Liver (tissue), 9 donors: ENCODE results near the gene SNX9. TPM values are rescaled to one million over a fixed set of nuclear protein-coding genes. Genes with fewer than 3 reads are reported as not detected.

ENCODE experiments used
- DNase-seq: peaks from one replicate; pipeline ENCODE4 v3.0.0-alpha.2; 2017; ENCODE audit warnings: low spot score
- H3K27ac ChIP-seq, 2 donors: one replicate each; pipeline ENCODE4 v1.7.0; 2013; ENCODE audit warnings: inconsistent platforms in 2 of 2, low read length in 2 of 2, control low read depth in 1 of 2, low read depth in 1 of 2, mild to moderate bottlenecking in 1 of 2
- H3K27me3 ChIP-seq, 4 donors: one replicate each; pipeline versions ENCODE4 v1.6.1 to v1.7.0; 2013; ENCODE audit warnings: low read length in 3 of 4, inconsistent platforms in 1 of 4, mild to moderate bottlenecking in 1 of 4, moderate library complexity in 1 of 4; ENCODE audit not compliant: control insufficient read depth in 4 of 4, insufficient read depth in 4 of 4
- H3K36me3 ChIP-seq, 4 donors: one replicate each; pipeline versions ENCODE4 v1.6.1 to v1.7.0; 2013; ENCODE audit warnings: low read length in 3 of 4, mild to moderate bottlenecking in 3 of 4, low read depth in 1 of 4, moderate library complexity in 1 of 4; ENCODE audit not compliant: control insufficient read depth in 4 of 4, insufficient read depth in 3 of 4
- H3K4me1 ChIP-seq, 4 donors: one replicate each; pipeline versions ENCODE4 v1.6.1 to v1.7.0; 2013; ENCODE audit warnings: low read length in 3 of 4, mild to moderate bottlenecking in 3 of 4, moderate library complexity in 1 of 4; ENCODE audit not compliant: control insufficient read depth in 4 of 4, insufficient read depth in 4 of 4
- H3K4me3 ChIP-seq, 3 donors: one replicate each; pipeline versions ENCODE4 v1.6.1 to v1.7.0; 2013; ENCODE audit warnings: low read length in 3 of 3, control low read depth in 1 of 3, low read depth in 1 of 3, mild to moderate bottlenecking in 1 of 3
- H3K9ac ChIP-seq, 2 donors: one replicate each; pipeline ENCODE4 v1.7.0; 2013; ENCODE audit warnings: low read length in 2 of 2, mild to moderate bottlenecking in 2 of 2, moderate library complexity in 2 of 2, control low read depth in 1 of 2, low read depth in 1 of 2
- H3K9me3 ChIP-seq, 4 donors: one replicate each; pipeline versions ENCODE4 v1.6.1 to v1.7.0; 2013; ENCODE audit warnings: low read length in 3 of 4; ENCODE audit not compliant: control insufficient read depth in 4 of 4
- ATF3 ChIP-seq: IDR thresholded peaks from 2 replicates; pipeline ENCODE4 v1.6.1; 2016; ENCODE audit warnings: antibody characterized with exemption
- EGR1 ChIP-seq, 2 donors: IDR thresholded peaks; 2 replicates each; pipeline ENCODE4 v1.6.1; 2016 to 2018; ENCODE audit warnings: antibody characterized with exemption in 2 of 2, low read depth in 2 of 2
- FOXA1 ChIP-seq: IDR thresholded peaks from 2 replicates; pipeline ENCODE4 v1.6.1; 2016; ENCODE audit warnings: antibody characterized with exemption
- FOXA2 ChIP-seq: IDR thresholded peaks from 2 replicates; pipeline ENCODE4 v1.6.1; 2016; ENCODE audit warnings: antibody characterized with exemption
- GABPA ChIP-seq, 2 donors: IDR thresholded peaks in 1 of 2; conservative IDR thresholded peaks in 1 of 2; 2 replicates each; pipeline ENCODE4 v1.6.1; 2016; ENCODE audit warnings: antibody characterized with exemption in 2 of 2, mild to moderate bottlenecking in 1 of 2, moderate library complexity in 1 of 2
- HNF4A ChIP-seq, 2 donors: conservative IDR thresholded peaks; 2 replicates each; pipeline ENCODE4 v1.6.1; 2016; ENCODE audit warnings: antibody characterized with exemption in 2 of 2, mild to moderate bottlenecking in 2 of 2
- HNF4G ChIP-seq: IDR thresholded peaks from 2 replicates; pipeline ENCODE4 v1.6.1; 2016; ENCODE audit warnings: antibody characterized with exemption
- JUND ChIP-seq, 2 donors: IDR thresholded peaks; 2 replicates each; pipeline ENCODE4 v1.6.1; 2016; ENCODE audit warnings: antibody characterized with exemption in 2 of 2
- NR2F2 ChIP-seq: IDR thresholded peaks from 2 replicates; pipeline ENCODE4 v1.6.1; 2016; ENCODE audit warnings: antibody characterized with exemption
- RAD21 ChIP-seq, 2 donors: IDR thresholded peaks; 2 replicates each; pipeline ENCODE4 v1.6.1; 2016; ENCODE audit warnings: antibody characterized with exemption in 2 of 2, mild to moderate bottlenecking in 2 of 2
- RXRA ChIP-seq, 2 donors: IDR thresholded peaks; 2 replicates each; pipeline ENCODE4 v1.6.1; 2017 to 2018; ENCODE audit warnings: antibody characterized with exemption in 2 of 2, mild to moderate bottlenecking in 1 of 2
- SP1 ChIP-seq: IDR thresholded peaks from 2 replicates; pipeline ENCODE4 v1.6.1; 2018; ENCODE audit warnings: antibody characterized with exemption, mild to moderate bottlenecking
- TAF1 ChIP-seq: conservative IDR thresholded peaks from 2 replicates; pipeline ENCODE4 v1.6.1; 2016; ENCODE audit warnings: antibody characterized with exemption, mild to moderate bottlenecking
- YY1 ChIP-seq: IDR thresholded peaks from 2 replicates; pipeline ENCODE4 v1.6.1; 2016; ENCODE audit warnings: antibody characterized with exemption, mild to moderate bottlenecking
- WGBS: extraction: QIAGEN DNeasy Blood & Tissue Kit; methylation state at CpG from one replicate; pipeline ENCODE4 v1.1.7; 2013; 5-methylcytosine and 5-hydroxymethylcytosine counted together
- polyA plus RNA-seq, 2 donors: library from polyadenylated mRNA; stranded (reverse) in 1 of 2; unstranded in 1 of 2; fragments of 200-250 nt in 1 of 2; fragments of >200 nt in 1 of 2; fragmentation: Nextera tagmentation in 1 of 2; extraction: Ambion mirVana in 1 of 2; gene quantifications; one replicate each; pipeline versions ENCODE4 v1.2.1 to v1.2.3, GENCODE V29; 2013 to 2015
- total RNA-seq, 2 donors: library from RNA; depleted of rRNA; stranded (reverse); fragments of >200 nt; gene quantifications; one replicate each; pipeline ENCODE4 v1.2.3, GENCODE V29; 2014
- TF ChIP-seq, protein P1 (sequence below): IDR thresholded peaks from 2 replicates; pipeline ENCODE4 v1.6.1; 2016; ENCODE audit warnings: antibody characterized with exemption, mild to moderate bottlenecking
- TF ChIP-seq, protein P2 (sequence below): IDR thresholded peaks from 2 replicates; pipeline ENCODE4 v1.6.1; 2016; ENCODE audit warnings: antibody characterized with exemption
- TF ChIP-seq, protein P3 (sequence below): IDR thresholded peaks from 2 replicates; pipeline ENCODE4 v1.6.1; 2016; ENCODE audit warnings: antibody characterized with exemption
- TF ChIP-seq, protein P4 (sequence below): fragments of 150-350 bp; IDR thresholded peaks from 2 replicates; pipeline ENCODE4 v1.5.1; 2017; ENCODE audit warnings: improper control_type of control experiment, low read depth, low read length; ENCODE audit not compliant: missing input control
- donor health status: healthy.
- donor health status: healthy.
- donor health status: healthy.
- donor health status: healthy.
- donor health status: healthy.

The SNX9 gene
- total and polyA plus RNA-seq, 4 donors: 16.4 to 31.0 (median 22.3) TPM

DNA sequence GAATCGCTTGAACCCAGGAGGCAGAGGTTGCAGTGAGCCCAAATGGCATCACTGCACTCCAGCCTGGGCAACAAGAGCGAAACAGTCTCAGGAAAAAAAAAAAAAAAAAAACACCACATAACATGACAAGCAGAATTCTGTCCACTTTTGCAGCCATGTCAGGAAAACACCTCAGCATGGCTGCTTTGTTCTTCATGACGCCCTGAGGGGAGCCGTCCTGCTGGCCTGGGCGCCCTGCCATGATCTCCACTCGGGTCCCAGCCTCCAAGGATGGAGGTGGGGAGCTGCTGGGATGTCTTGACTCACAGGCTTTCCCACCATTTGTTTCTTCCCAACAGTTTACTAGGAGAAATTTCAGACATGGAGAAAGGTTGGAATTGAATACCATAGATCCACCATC, 42.2 kb downstream of the SNX9 start (continued):
- TF ChIP-seq, protein P1, sequence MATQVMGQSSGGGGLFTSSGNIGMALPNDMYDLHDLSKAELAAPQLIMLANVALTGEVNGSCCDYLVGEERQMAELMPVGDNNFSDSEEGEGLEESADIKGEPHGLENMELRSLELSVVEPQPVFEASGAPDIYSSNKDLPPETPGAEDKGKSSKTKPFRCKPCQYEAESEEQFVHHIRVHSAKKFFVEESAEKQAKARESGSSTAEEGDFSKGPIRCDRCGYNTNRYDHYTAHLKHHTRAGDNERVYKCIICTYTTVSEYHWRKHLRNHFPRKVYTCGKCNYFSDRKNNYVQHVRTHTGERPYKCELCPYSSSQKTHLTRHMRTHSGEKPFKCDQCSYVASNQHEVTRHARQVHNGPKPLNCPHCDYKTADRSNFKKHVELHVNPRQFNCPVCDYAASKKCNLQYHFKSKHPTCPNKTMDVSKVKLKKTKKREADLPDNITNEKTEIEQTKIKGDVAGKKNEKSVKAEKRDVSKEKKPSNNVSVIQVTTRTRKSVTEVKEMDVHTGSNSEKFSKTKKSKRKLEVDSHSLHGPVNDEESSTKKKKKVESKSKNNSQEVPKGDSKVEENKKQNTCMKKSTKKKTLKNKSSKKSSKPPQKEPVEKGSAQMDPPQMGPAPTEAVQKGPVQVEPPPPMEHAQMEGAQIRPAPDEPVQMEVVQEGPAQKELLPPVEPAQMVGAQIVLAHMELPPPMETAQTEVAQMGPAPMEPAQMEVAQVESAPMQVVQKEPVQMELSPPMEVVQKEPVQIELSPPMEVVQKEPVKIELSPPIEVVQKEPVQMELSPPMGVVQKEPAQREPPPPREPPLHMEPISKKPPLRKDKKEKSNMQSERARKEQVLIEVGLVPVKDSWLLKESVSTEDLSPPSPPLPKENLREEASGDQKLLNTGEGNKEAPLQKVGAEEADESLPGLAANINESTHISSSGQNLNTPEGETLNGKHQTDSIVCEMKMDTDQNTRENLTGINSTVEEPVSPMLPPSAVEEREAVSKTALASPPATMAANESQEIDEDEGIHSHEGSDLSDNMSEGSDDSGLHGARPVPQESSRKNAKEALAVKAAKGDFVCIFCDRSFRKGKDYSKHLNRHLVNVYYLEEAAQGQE: no peak
- TF ChIP-seq HNF4G: no peak

DNA sequence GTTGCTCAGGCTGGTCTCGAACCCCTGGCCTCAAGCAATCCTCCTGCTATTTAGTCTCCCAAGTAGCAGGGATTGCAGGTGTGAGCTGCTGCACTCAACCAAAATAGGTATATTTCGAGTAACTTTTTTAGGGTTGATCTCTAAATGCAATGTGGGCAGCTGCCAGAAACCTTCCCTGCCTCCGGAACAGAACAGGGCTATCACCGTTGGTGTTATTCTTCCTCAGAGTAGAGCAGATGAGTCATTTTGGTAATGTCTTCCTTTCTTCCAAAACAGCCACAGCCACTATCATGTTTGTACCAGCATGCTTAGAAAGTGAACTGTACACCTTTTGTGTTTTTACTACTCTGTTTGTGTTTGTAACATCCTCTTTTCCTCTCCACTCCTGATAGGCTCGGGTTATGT, 44.1 kb downstream of the SNX9 start:
- H3K36me3 ChIP-seq: peaks cover 0 to 18% (median 8%) of the 10 kb centered on the region in 4 donors
- no peak overlapping the region for H3K27ac ChIP-seq
- H3K9ac ChIP-seq: no peak overlapping the region
- no peak overlapping the region for H3K4me3 ChIP-seq
- peaks cover 0 to 7% (median 4%) of the 10 kb centered on the region in 4 donors for H3K4me1 ChIP-seq
- DNase-seq: no peak
- H3K27me3 ChIP-seq: no peaks in the 10 kb centered on the region
- 73% methylated on average over 5 of the region's 5 CpGs for WGBS
- no peaks in the 10 kb centered on the region for H3K9me3 ChIP-seq
- no peak for TF ChIP-seq ATF3
- no peak for TF ChIP-seq FOXA2
- TF ChIP-seq TAF1: no peak
- TF ChIP-seq SP1: no peak
- TF ChIP-seq YY1: no peak
- TF ChIP-seq HNF4A (conservative IDR thresholded peaks at IDR 0.05): no peak
- TF ChIP-seq, protein P1: no peak
- no peak for TF ChIP-seq JUND (IDR thresholded peaks at IDR 0.05)
- TF ChIP-seq RAD21 (IDR thresholded peaks at IDR 0.05): no peak
- no peak for TF ChIP-seq NR2F2
- no peak for TF ChIP-seq RXRA (IDR thresholded peaks at IDR 0.05)

DNA sequence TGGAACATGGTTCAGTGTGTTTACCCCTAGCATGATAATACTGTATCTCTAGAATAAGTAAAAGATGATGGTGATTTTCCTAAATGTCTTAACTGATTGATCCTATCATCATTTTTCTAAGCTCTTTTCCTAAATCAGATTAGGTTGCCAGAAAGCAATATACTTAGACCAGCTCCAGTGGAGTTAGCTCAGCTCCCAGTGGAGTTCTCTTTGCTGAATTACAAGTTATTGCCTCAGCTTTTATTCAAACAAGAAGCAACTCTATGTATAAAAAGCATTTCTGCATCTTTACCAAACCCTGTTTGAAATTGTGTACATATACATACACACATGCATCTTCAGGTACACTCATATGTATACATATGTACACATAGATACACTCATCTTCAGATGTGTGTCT, 44.9 kb downstream of the SNX9 start:
- Histone ChIP-seq H3K27ac (no peak overlapping the region), H3K27me3 (no peaks in the 10 kb centered on the region), H3K9me3 (no peaks in the 10 kb centered on the region), H3K36me3 (peaks cover 0 to 18% (median 8%) of the 10 kb centered on the region in 4 donors), H3K4me3 (no peak overlapping the region), H3K4me1 (peaks cover 0 to 6% (median 4%) of the 10 kb centered on the region in 4 donors), H3K9ac (no peak overlapping the region)
- DNase-seq: no peak
- TF ChIP-seq, protein P2, sequence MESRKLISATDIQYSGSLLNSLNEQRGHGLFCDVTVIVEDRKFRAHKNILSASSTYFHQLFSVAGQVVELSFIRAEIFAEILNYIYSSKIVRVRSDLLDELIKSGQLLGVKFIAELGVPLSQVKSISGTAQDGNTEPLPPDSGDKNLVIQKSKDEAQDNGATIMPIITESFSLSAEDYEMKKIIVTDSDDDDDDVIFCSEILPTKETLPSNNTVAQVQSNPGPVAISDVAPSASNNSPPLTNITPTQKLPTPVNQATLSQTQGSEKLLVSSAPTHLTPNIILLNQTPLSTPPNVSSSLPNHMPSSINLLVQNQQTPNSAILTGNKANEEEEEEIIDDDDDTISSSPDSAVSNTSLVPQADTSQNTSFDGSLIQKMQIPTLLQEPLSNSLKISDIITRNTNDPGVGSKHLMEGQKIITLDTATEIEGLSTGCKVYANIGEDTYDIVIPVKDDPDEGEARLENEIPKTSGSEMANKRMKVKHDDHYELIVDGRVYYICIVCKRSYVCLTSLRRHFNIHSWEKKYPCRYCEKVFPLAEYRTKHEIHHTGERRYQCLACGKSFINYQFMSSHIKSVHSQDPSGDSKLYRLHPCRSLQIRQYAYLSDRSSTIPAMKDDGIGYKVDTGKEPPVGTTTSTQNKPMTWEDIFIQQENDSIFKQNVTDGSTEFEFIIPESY: no peak
- TF ChIP-seq HNF4A (conservative IDR thresholded peaks at IDR 0.05): no peak
- no peak for TF ChIP-seq TAF1
- TF ChIP-seq NR2F2: no peak
- no peak for TF ChIP-seq YY1
- TF ChIP-seq, protein P3, sequence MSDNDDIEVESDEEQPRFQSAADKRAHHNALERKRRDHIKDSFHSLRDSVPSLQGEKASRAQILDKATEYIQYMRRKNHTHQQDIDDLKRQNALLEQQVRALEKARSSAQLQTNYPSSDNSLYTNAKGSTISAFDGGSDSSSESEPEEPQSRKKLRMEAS: no peak
- TF ChIP-seq RXRA (IDR thresholded peaks at IDR 0.05): no peak
- TF ChIP-seq, protein P4, sequence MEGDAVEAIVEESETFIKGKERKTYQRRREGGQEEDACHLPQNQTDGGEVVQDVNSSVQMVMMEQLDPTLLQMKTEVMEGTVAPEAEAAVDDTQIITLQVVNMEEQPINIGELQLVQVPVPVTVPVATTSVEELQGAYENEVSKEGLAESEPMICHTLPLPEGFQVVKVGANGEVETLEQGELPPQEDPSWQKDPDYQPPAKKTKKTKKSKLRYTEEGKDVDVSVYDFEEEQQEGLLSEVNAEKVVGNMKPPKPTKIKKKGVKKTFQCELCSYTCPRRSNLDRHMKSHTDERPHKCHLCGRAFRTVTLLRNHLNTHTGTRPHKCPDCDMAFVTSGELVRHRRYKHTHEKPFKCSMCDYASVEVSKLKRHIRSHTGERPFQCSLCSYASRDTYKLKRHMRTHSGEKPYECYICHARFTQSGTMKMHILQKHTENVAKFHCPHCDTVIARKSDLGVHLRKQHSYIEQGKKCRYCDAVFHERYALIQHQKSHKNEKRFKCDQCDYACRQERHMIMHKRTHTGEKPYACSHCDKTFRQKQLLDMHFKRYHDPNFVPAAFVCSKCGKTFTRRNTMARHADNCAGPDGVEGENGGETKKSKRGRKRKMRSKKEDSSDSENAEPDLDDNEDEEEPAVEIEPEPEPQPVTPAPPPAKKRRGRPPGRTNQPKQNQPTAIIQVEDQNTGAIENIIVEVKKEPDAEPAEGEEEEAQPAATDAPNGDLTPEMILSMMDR: no peak
- TF ChIP-seq HNF4G: no peak
- no peak for TF ChIP-seq GABPA (IDR thresholded peaks at IDR 0.05 in 1 of 2, conservative IDR thresholded peaks at IDR 0.05 in 1 of 2)
- TF ChIP-seq EGR1 (IDR thresholded peaks at IDR 0.05; ENCODE audit: low read depth in 2 of 2): no peak
- no peak for TF ChIP-seq SP1
- no peak for TF ChIP-seq JUND (IDR thresholded peaks at IDR 0.05)
- no peak for TF ChIP-seq FOXA1
